Common myeloid progenitor, CD34-positive (primary cell): ENCODE measurements around the gene CKAP5.

Source experiments
- CTCF ChIA-PET: fragments of 350-600 bp; sonication (Branson Sonifier 250); formaldehyde crosslinking; loops from one replicate; lab custom pipeline; 2021; ENCODE audit warnings: antibody characterized with exemption; lab: Charles Lee
- POLR2A ChIA-PET: fragments of 350-600 bp; sonication (Branson Sonifier 250); formaldehyde crosslinking; loops from one replicate; lab custom pipeline; 2021; ENCODE audit warnings: antibody characterized with exemption; lab: Charles Lee
- DNase-seq, 3 donors: peaks; one replicate each; pipeline versions ENCODE4 v3.0.0 to v3.0.0-alpha.2; 2013
- H3K27ac ChIP-seq, 2 experiments: 1 replicate in 1 of 2; 2 replicates in 1 of 2; pipeline ENCODE4 v1.7.0; 2013; ENCODE audit warnings: inconsistent platforms in 2 of 2, low read length in 2 of 2, mild to moderate bottlenecking in 2 of 2, low read depth in 1 of 2, moderate library complexity in 1 of 2; ENCODE audit not compliant: severe bottlenecking in 2 of 2, insufficient read depth in 1 of 2, poor library complexity in 1 of 2
- H3K27me3 ChIP-seq, 5 experiments: replicated peaks in 2 of 5; 1 replicate in 3 of 5; 2 replicates in 2 of 5; pipeline versions ENCODE4 v1.6.1 to v1.7.0; 2013; ENCODE audit warnings: low read length in 4 of 5, mild to moderate bottlenecking in 2 of 5, moderate library complexity in 2 of 5, inconsistent platforms in 1 of 5; ENCODE audit not compliant: insufficient read depth in 5 of 5, control insufficient read depth in 4 of 5
- H3K36me3 ChIP-seq, 4 experiments: 1 replicate in 2 of 4; 2 replicates in 2 of 4; pipeline versions ENCODE4 v1.6.1 to v1.7.0; 2013; ENCODE audit warnings: low read length in 3 of 4, control low read depth in 1 of 4, mild to moderate bottlenecking in 1 of 4; ENCODE audit not compliant: control insufficient read depth in 4 of 4, insufficient read depth in 4 of 4
- H3K4me1 ChIP-seq, 4 experiments: 1 replicate in 3 of 4; 2 replicates in 1 of 4; pipeline versions ENCODE4 v1.6.1 to v1.7.1; 2013; ENCODE audit warnings: low read length in 3 of 4, mild to moderate bottlenecking in 3 of 4, control low read depth in 1 of 4, inconsistent platforms in 1 of 4, moderate library complexity in 1 of 4; ENCODE audit not compliant: control insufficient read depth in 4 of 4, insufficient read depth in 4 of 4; ENCODE audit errors: control extremely low read depth in 1 of 4
- H3K4me3 ChIP-seq, 7 experiments: 1 replicate in 4 of 7; 2 replicates in 3 of 7; pipeline versions ENCODE4 v1.5.1 to v1.7.0; 2013; ENCODE audit warnings: mild to moderate bottlenecking in 7 of 7, low read length in 6 of 7, moderate library complexity in 6 of 7, inconsistent platforms in 2 of 7, low read depth in 2 of 7, control low read depth in 1 of 7; ENCODE audit not compliant: insufficient read depth in 4 of 7, control insufficient read depth in 1 of 7; ENCODE audit errors: extremely low read depth in 1 of 7
- H3K9me3 ChIP-seq, 5 experiments: 1 replicate in 4 of 5; 2 replicates in 1 of 5; pipeline versions ENCODE4 v1.6.1 to v1.7.1; 2013; ENCODE audit warnings: low read length in 4 of 5, mild to moderate bottlenecking in 2 of 5, inconsistent platforms in 1 of 5, low read depth in 1 of 5, moderate library complexity in 1 of 5; ENCODE audit not compliant: control insufficient read depth in 4 of 5, insufficient read depth in 2 of 5; ENCODE audit errors: control extremely low read depth in 1 of 5
- WGBS: methylation state at CpG from one replicate; pipeline ENCODE4 v1.1.5; 2013; ENCODE audit not compliant: insufficient coverage; 5-methylcytosine and 5-hydroxymethylcytosine counted together

CKAP5 gene

GRCh38 chr11:46778416-46778815 lies 67.7 kb downstream of the CKAP5 start:
- WGBS, result 100% methylated on average over 4 of the region's 4 CpGs
- Histone ChIP-seq H3K4me1 (no peaks in the 10 kb centered on the region), H3K27me3 (no peaks in the 10 kb centered on the region), H3K4me3 (no peak overlapping the region), H3K27ac (no peak overlapping the region), H3K36me3 (peaks cover 30 to 71% (median 51%) of the 10 kb centered on the region in 4 experiments), H3K9me3 (no peaks in the 10 kb centered on the region)
- CTCF ChIA-PET, result no interaction called here
- no peak for DNase-seq
- POLR2A ChIA-PET, result no interaction called here

GRCh38 chr11:46776878-46777277 lies 69.2 kb downstream of the CKAP5 start:
- WGBS, result no CpG with 5 or more reads among the region's 2 CpGs
- DNase-seq, result no peak
- peaks cover 25 to 65% (median 45%) of the 10 kb centered on the region in 4 experiments for H3K36me3 ChIP-seq
- POLR2A ChIA-PET, result no interaction called here
- H3K9me3 ChIP-seq, result no peaks in the 10 kb centered on the region
- no peak overlapping the region for H3K27ac ChIP-seq
- CTCF ChIA-PET, result no interaction called here
- no peak overlapping the region for H3K4me3 ChIP-seq
- H3K4me1 ChIP-seq, result no peaks in the 10 kb centered on the region
- H3K27me3 ChIP-seq, result no peaks in the 10 kb centered on the region

- Histone ChIP-seq H3K36me3 (peaks cover 8 to 59% (median 36%) of the 10 kb centered on the region in 4 experiments), H3K4me3 (no peak overlapping the region), H3K9me3 (no peaks in the 10 kb centered on the region), H3K27me3 (no peaks in the 10 kb centered on the region), H3K27ac (no peak overlapping the region), H3K4me1 (no peaks in the 10 kb centered on the region)
- 90% methylated on average over 3 of the region's 4 CpGs for WGBS
- ChIA-PET CTCF (no interaction called here), POLR2A (no interaction called here)
- no peak for DNase-seq
These were observed 76.4 kb downstream of the CKAP5 start for GRCh38 chr11:46769636-46770221.

GRCh38 chr11:46766656-46767055 lies 79.4 kb downstream of the CKAP5 start:
- no peak overlapping the region for H3K4me3 ChIP-seq
- POLR2A ChIA-PET, result interaction anchor here (0.6 kb wide), 1 partner anchor 847 kb away, joined by 3 read pairs; no protein-coding TSS in a partner anchor
- H3K4me1 ChIP-seq, result no peaks in the 10 kb centered on the region
- peaks cover 14 to 80% (median 60%) of the 10 kb centered on the region in 4 experiments for H3K36me3 ChIP-seq
- WGBS, result 100% methylated on average over 2 of the region's 2 CpGs
- no peak overlapping the region for H3K27ac ChIP-seq
- DNase-seq, result no peak
- CTCF ChIA-PET, result no interaction called here
- no peaks in the 10 kb centered on the region for H3K9me3 ChIP-seq
- no peaks in the 10 kb centered on the region for H3K27me3 ChIP-seq

- Histone ChIP-seq H3K9me3 (no peaks in the 10 kb centered on the region), H3K27ac (no peak overlapping the region), H3K4me1 (no peaks in the 10 kb centered on the region), H3K36me3 (peaks cover 26 to 84% (median 71%) of the 10 kb centered on the region in 4 experiments), H3K27me3 (no peaks in the 10 kb centered on the region), H3K4me3 (no peak overlapping the region)
- no peak for DNase-seq
- ChIA-PET CTCF (no interaction called here), POLR2A (no interaction called here)
These were observed 83.8 kb downstream of the CKAP5 start for GRCh38 chr11:46762248-46762647.

GRCh38 chr11:46761807-46762206 lies 84.3 kb downstream of the CKAP5 start:
- Histone ChIP-seq H3K27ac (no peak overlapping the region), H3K36me3 (peaks cover 26 to 84% (median 69%) of the 10 kb centered on the region in 4 experiments), H3K4me3 (no peak overlapping the region), H3K27me3 (no peaks in the 10 kb centered on the region), H3K4me1 (peaks cover 0 to 3% (median 1%) of the 10 kb centered on the region in 4 experiments), H3K9me3 (no peaks in the 10 kb centered on the region)
- POLR2A ChIA-PET, result interaction anchor here (0.8 kb wide), 1 partner anchor 39 kb away, joined by 3 read pairs; no protein-coding TSS in a partner anchor
- 100% methylated on average over 4 of the region's 4 CpGs for WGBS
- no peak for DNase-seq
- CTCF ChIA-PET, result no interaction called here

GRCh38 chr11:46760429-46761128 lies 85.5 kb downstream of the CKAP5 start:
- no peaks in the 10 kb centered on the region for H3K27me3 ChIP-seq
- peaks cover 26 to 77% (median 64%) of the 10 kb centered on the region in 4 experiments for H3K36me3 ChIP-seq
- no peaks in the 10 kb centered on the region for H3K9me3 ChIP-seq
- no peak for DNase-seq
- WGBS, result 100% methylated on average over 4 of the region's 6 CpGs
- CTCF ChIA-PET, result interaction anchor here (1.7 kb wide), 1 partner anchor 12 kb away, joined by 3 read pairs; no protein-coding TSS in a partner anchor
- peaks cover 8 to 15% (median 11%) of the 10 kb centered on the region in 4 experiments for H3K4me1 ChIP-seq
- no peak overlapping the region for H3K27ac ChIP-seq
- H3K4me3 ChIP-seq, result no peak overlapping the region
- POLR2A ChIA-PET, result interaction anchor here (0.8 kb wide), 1 partner anchor 37 kb away, joined by 3 read pairs; no protein-coding TSS in a partner anchor
